Trophoblast cell (in vitro differentiated cells and primary cell): ENCODE measurements around the gene CHN2.

Experiments
- DNase-seq, 2 donors: peaks; one replicate each; pipeline ENCODE4 v3.0.0-alpha.2; 2016
- H2AFZ ChIP-seq: 2 replicates; pipeline ENCODE4 v1.6.1; 2013; ENCODE audit warnings: low read length, moderate library complexity, mild to moderate bottlenecking; ENCODE audit not compliant: insufficient read depth, poor library complexity
- H2AK5ac ChIP-seq: 2 replicates; pipeline ENCODE4 v1.6.1; 2013; ENCODE audit warnings: mild to moderate bottlenecking, low read length
- H2BK120ac ChIP-seq: 2 replicates; pipeline ENCODE4 v1.6.1; 2013; ENCODE audit warnings: low read length, mild to moderate bottlenecking, moderate library complexity; ENCODE audit not compliant: insufficient read depth, poor library complexity
- H2BK12ac ChIP-seq: 2 replicates; pipeline ENCODE4 v1.6.1; 2013; ENCODE audit warnings: mild to moderate bottlenecking, low read length, moderate library complexity
- H2BK5ac ChIP-seq: 2 replicates; pipeline ENCODE4 v1.6.1; 2013; ENCODE audit warnings: low read length, low read depth, moderate library complexity, mild to moderate bottlenecking; ENCODE audit not compliant: poor library complexity
- H3K14ac ChIP-seq: 2 replicates; pipeline ENCODE4 v1.6.1; 2013; ENCODE audit warnings: mild to moderate bottlenecking, low read length
- H3K18ac ChIP-seq: 2 replicates; pipeline ENCODE4 v1.6.1; 2013; ENCODE audit warnings: mild to moderate bottlenecking, low read length
- H3K23ac ChIP-seq: 2 replicates; pipeline ENCODE4 v1.6.1; 2013; ENCODE audit warnings: low read length
- H3K27ac ChIP-seq: 2 replicates; pipeline ENCODE4 v1.5.1; 2013; ENCODE audit warnings: low read depth, mild to moderate bottlenecking, inconsistent platforms, low read length, moderate library complexity
- H3K27me3 ChIP-seq: 2 replicates; pipeline ENCODE4 v1.6.1; 2013; ENCODE audit warnings: inconsistent platforms, mild to moderate bottlenecking, low read length, moderate library complexity; ENCODE audit not compliant: insufficient read depth
- H3K36me3 ChIP-seq, 2 experiments: 1 replicate in 1 of 2; 2 replicates in 1 of 2; pipeline ENCODE4 v1.6.1; 2013; ENCODE audit warnings: low read length in 2 of 2, mild to moderate bottlenecking in 2 of 2, moderate library complexity in 1 of 2; ENCODE audit not compliant: insufficient read depth in 2 of 2, control insufficient read depth in 1 of 2
- H3K4ac ChIP-seq: 2 replicates; pipeline ENCODE4 v1.6.1; 2013; ENCODE audit warnings: low read depth, mild to moderate bottlenecking, low read length, moderate library complexity
- H3K4me1 ChIP-seq, 2 experiments: 1 replicate in 1 of 2; 2 replicates in 1 of 2; pipeline ENCODE4 v1.6.1; 2013; ENCODE audit warnings: low read length in 2 of 2, mild to moderate bottlenecking in 2 of 2, moderate library complexity in 1 of 2; ENCODE audit not compliant: insufficient read depth in 2 of 2, control insufficient read depth in 1 of 2
- H3K4me2 ChIP-seq: 2 replicates; pipeline ENCODE4 v1.6.1; 2013; ENCODE audit warnings: inconsistent platforms, mild to moderate bottlenecking, low read length, moderate library complexity
- H3K4me3 ChIP-seq: 2 replicates; pipeline ENCODE4 v1.5.1; 2013; ENCODE audit warnings: mild to moderate bottlenecking, low read depth, low read length, inconsistent platforms
- H3K79me1 ChIP-seq: one replicate; pipeline ENCODE4 v1.6.1; 2013; ENCODE audit warnings: low read length
- H3K79me2 ChIP-seq: 2 replicates; pipeline ENCODE4 v1.6.1; 2013; ENCODE audit warnings: low read length, mild to moderate bottlenecking; ENCODE audit not compliant: control insufficient read depth, insufficient read depth, poor library complexity
- H3K9ac ChIP-seq: 2 replicates; pipeline ENCODE4 v1.6.1; 2013; ENCODE audit warnings: mild to moderate bottlenecking, low read length
- H3K9me3 ChIP-seq: 2 replicates; pipeline ENCODE4 v1.6.1; 2013; ENCODE audit warnings: low read depth, mild to moderate bottlenecking, control low read depth, inconsistent platforms, low read length; ENCODE audit not compliant: insufficient read depth
- H4K12ac ChIP-seq: 2 replicates; pipeline ENCODE4 v1.6.1; 2013; ENCODE audit warnings: low read depth, mild to moderate bottlenecking, low read length, moderate library complexity
- H4K8ac ChIP-seq: 2 replicates; pipeline ENCODE4 v1.6.1; 2013; ENCODE audit warnings: low read depth, mild to moderate bottlenecking, low read length, moderate library complexity
- H4K91ac ChIP-seq: one replicate; pipeline ENCODE4 v1.6.1; 2013; ENCODE audit warnings: low read depth, mild to moderate bottlenecking, low read length, moderate library complexity
- WGBS: extraction: QIAGEN DNeasy Blood & Tissue Kit; methylation state at CpG from one replicate; pipeline ENCODE4 v1.1.7; 2013; ENCODE audit warnings: missing lambda C conversion rate; ENCODE audit not compliant: insufficient read length, insufficient coverage; ENCODE audit errors: extremely low coverage; 5-methylcytosine and 5-hydroxymethylcytosine counted together

CHN2 gene

GRCh38 chr7:29310625-29311024 is 116.0 kb downstream of the CHN2 start:
- H3K79me2 ChIP-seq, result peaks cover 5% of the 10 kb centered on the region
- peak overlapping the region; percentile 59 for H3K4ac ChIP-seq
- no peaks in the 10 kb centered on the region for H3K9me3 ChIP-seq
- peaks cover 7 to 12% of the 10 kb centered on the region in 2 experiments for H3K4me1 ChIP-seq
- H3K18ac ChIP-seq, result no peak overlapping the region
- H2BK5ac ChIP-seq, result no peak overlapping the region
- H4K12ac ChIP-seq, result no peak overlapping the region
- no peak overlapping the region for H2AK5ac ChIP-seq
- H4K91ac ChIP-seq, result no peak overlapping the region
- no peak for DNase-seq
- no peak overlapping the region for H2BK12ac ChIP-seq
- H3K14ac ChIP-seq, result no peak overlapping the region
- no peak overlapping the region for H3K23ac ChIP-seq
- H2BK120ac ChIP-seq, result no peak overlapping the region
- no peak overlapping the region for H3K27ac ChIP-seq
- no peak overlapping the region for H2AFZ ChIP-seq
- H3K79me1 ChIP-seq, result peaks cover 14% of the 10 kb centered on the region
- no peaks in the 10 kb centered on the region for H3K27me3 ChIP-seq
- no peak overlapping the region for H3K4me3 ChIP-seq
- no peak overlapping the region for H3K9ac ChIP-seq
- peaks cover 2 to 7% of the 10 kb centered on the region in 2 experiments for H3K36me3 ChIP-seq
- no peak overlapping the region for H3K4me2 ChIP-seq
- no peak overlapping the region for H4K8ac ChIP-seq

DNA sequence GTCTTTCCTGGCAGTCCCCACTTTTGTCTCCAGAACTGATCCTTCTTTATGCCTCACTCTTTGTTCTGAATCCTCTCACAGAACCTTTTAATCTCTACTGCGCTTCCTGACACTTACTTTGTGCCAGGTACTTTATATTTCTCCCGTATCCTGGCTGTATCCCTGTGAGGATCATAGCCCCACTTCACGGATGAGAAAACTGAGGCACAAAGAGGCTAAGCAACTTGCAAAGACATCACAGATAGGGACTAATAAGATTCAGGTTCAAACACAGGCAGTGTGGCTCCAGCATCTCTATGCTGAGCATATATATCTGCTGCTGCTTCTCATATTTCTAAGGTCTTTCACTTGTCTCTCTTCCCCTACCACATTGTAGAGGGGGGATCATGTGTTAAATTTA is 116.7 kb downstream of the CHN2 start:
- no peak for DNase-seq
- no peak overlapping the region for H3K27ac ChIP-seq
- no peak overlapping the region for H2AFZ ChIP-seq
- no peak overlapping the region for H3K9ac ChIP-seq
- H3K27me3 ChIP-seq, result no peaks in the 10 kb centered on the region
- no peak overlapping the region for H3K23ac ChIP-seq
- peaks cover 7 to 12% of the 10 kb centered on the region in 2 experiments for H3K4me1 ChIP-seq
- no peak overlapping the region for H4K8ac ChIP-seq
- H4K12ac ChIP-seq, result no peak overlapping the region
- H4K91ac ChIP-seq, result no peak overlapping the region
- no peaks in the 10 kb centered on the region for H3K9me3 ChIP-seq
- no peak overlapping the region for H2AK5ac ChIP-seq
- H3K18ac ChIP-seq, result no peak overlapping the region
- H3K36me3 ChIP-seq, result peaks cover 2 to 7% of the 10 kb centered on the region in 2 experiments
- H3K79me2 ChIP-seq, result peaks cover 4% of the 10 kb centered on the region
- no peak overlapping the region for H2BK12ac ChIP-seq
- WGBS, result no CpG with 5 or more reads among the region's 3 CpGs
- H3K79me1 ChIP-seq, result peaks cover 13% of the 10 kb centered on the region
- no peak overlapping the region for H2BK120ac ChIP-seq
- no peak overlapping the region for H3K4me3 ChIP-seq
- H3K14ac ChIP-seq, result no peak overlapping the region
- no peak overlapping the region for H3K4me2 ChIP-seq
- no peak overlapping the region for H3K4ac ChIP-seq
- H2BK5ac ChIP-seq, result no peak overlapping the region

DNA sequence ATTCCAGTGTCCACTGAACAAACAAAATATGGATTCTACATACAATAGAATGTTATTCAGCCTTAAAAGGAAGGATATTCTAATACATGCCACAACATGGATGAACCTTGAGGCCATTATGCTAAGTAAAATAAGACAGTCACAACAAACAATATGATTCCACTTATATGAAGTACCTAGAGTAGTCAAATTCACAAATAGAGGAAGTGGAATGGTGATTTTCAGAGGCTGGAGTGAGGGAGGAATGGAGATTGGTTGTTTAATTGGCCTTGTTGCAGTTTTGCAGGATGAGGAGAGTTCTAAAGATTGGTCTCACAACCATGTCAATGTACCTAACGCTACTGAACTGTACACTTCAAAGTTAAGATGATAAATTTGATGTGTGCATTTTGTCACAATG is 119.6 kb downstream of the CHN2 start:
- H3K27ac ChIP-seq, result no peak overlapping the region
- H3K14ac ChIP-seq, result no peak overlapping the region
- peaks cover 2 to 4% of the 10 kb centered on the region in 2 experiments for H3K36me3 ChIP-seq
- H3K79me1 ChIP-seq, result peaks cover 4% of the 10 kb centered on the region
- no peak overlapping the region for H3K4ac ChIP-seq
- no CpG with 5 or more reads among the region's 1 CpG for WGBS
- H4K12ac ChIP-seq, result no peak overlapping the region
- no peak overlapping the region for H3K9ac ChIP-seq
- no peak overlapping the region for H3K18ac ChIP-seq
- peaks cover 3% of the 10 kb centered on the region for H3K79me2 ChIP-seq
- no peaks in the 10 kb centered on the region for H3K27me3 ChIP-seq
- no peak overlapping the region for H3K4me3 ChIP-seq
- no peak overlapping the region for H2AK5ac ChIP-seq
- H2BK120ac ChIP-seq, result no peak overlapping the region
- DNase-seq, result no peak
- no peak overlapping the region for H3K23ac ChIP-seq
- no peaks in the 10 kb centered on the region for H3K9me3 ChIP-seq
- no peak overlapping the region for H2BK5ac ChIP-seq
- H2BK12ac ChIP-seq, result no peak overlapping the region
- no peak overlapping the region for H3K4me2 ChIP-seq
- H4K8ac ChIP-seq, result no peak overlapping the region
- H4K91ac ChIP-seq, result no peak overlapping the region
- H2AFZ ChIP-seq, result no peak overlapping the region
- peaks cover 7 to 8% of the 10 kb centered on the region in 2 experiments for H3K4me1 ChIP-seq

DNA sequence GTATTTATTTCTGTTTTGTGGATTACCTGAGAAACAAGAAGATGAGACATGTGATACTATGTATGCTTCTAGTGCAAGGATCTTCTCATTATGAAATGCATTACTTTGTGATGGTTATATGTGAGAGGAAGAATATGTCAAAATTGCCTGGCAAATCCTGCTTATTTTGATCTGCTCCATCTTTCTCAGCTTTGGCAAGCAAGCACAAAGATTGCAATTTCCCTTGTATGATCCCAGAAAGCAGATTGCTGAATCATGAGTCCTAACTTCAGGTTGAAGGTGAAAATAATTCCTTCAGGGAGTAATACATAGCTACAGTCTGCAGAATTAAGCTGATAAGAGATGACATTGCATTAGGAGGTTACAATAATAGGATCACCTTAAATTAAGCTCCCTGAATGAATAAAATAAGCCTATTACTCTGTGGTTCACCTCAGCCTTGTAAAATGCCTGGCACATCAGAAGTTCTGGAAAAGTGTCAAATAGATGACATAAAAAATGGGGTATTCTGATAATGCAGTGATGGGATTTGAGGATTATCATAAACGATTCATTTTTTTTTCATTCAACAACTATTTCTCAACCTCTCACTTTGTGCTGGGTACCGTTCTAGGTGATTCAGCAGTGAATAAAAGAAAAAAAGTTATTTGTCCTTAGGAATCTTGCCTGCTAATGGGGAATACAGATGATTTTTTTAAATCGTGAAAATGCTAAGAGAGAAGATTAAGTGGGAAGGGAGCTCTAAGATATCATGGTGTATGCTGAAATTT is 120.7 kb downstream of the CHN2 start:
- H3K79me2 ChIP-seq, result no peaks in the 10 kb centered on the region
- H3K27ac ChIP-seq, result no peak overlapping the region
- H3K4me2 ChIP-seq, result no peak overlapping the region
- no peak overlapping the region for H4K8ac ChIP-seq
- H4K91ac ChIP-seq, result no peak overlapping the region
- H3K9me3 ChIP-seq, result no peaks in the 10 kb centered on the region
- H2BK5ac ChIP-seq, result no peak overlapping the region
- no peak overlapping the region for H2AK5ac ChIP-seq
- no peak overlapping the region for H3K4ac ChIP-seq
- no peak overlapping the region for H3K4me3 ChIP-seq
- WGBS, result no CpG with 5 or more reads among the region's 3 CpGs
- no peak for DNase-seq
- no peak overlapping the region for H4K12ac ChIP-seq
- no peak overlapping the region for H3K23ac ChIP-seq
- no peaks in the 10 kb centered on the region for H3K27me3 ChIP-seq
- H3K79me1 ChIP-seq, result no peaks in the 10 kb centered on the region
- H3K9ac ChIP-seq, result no peak overlapping the region
- no peak overlapping the region for H3K14ac ChIP-seq
- H2AFZ ChIP-seq, result no peak overlapping the region
- peaks cover 10% of the 10 kb centered on the region in 2 experiments for H3K4me1 ChIP-seq
- no peak overlapping the region for H3K18ac ChIP-seq
- H3K36me3 ChIP-seq, result peaks cover 0 to 2% of the 10 kb centered on the region in 2 experiments
- no peak overlapping the region for H2BK12ac ChIP-seq
- no peak overlapping the region for H2BK120ac ChIP-seq
